Measurements from ENCODE around the gene SH2B3. TPM values are rescaled to one million over a fixed set of nuclear protein-coding genes. Genes with fewer than 3 reads are reported as not detected.

SH2B3 gene
- total and polyA plus RNA-seq, 12 donors: 9.9 to 61.4 (median 38.1) TPM

- H3K27me3 ChIP-seq: peaks cover 0 to 3% (median 0%) of the 10 kb centered on the region in 7 donors
- intact Hi-C loops (cut with DNase I): no loop called here
- no peaks in the 10 kb centered on the region for H3K9me3 ChIP-seq
- ATAC-seq: no peak
- TF ChIP-seq, protein P1, sequence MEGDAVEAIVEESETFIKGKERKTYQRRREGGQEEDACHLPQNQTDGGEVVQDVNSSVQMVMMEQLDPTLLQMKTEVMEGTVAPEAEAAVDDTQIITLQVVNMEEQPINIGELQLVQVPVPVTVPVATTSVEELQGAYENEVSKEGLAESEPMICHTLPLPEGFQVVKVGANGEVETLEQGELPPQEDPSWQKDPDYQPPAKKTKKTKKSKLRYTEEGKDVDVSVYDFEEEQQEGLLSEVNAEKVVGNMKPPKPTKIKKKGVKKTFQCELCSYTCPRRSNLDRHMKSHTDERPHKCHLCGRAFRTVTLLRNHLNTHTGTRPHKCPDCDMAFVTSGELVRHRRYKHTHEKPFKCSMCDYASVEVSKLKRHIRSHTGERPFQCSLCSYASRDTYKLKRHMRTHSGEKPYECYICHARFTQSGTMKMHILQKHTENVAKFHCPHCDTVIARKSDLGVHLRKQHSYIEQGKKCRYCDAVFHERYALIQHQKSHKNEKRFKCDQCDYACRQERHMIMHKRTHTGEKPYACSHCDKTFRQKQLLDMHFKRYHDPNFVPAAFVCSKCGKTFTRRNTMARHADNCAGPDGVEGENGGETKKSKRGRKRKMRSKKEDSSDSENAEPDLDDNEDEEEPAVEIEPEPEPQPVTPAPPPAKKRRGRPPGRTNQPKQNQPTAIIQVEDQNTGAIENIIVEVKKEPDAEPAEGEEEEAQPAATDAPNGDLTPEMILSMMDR (IDR thresholded peaks at IDR 0.05): no peak
- no peaks in the 10 kb centered on the region for H3K36me3 ChIP-seq
- no peak overlapping the region for H3K4me3 ChIP-seq
- WGBS, 2 donors: 93% methylated on average over 9 of the region's 9 CpGs
- H3K4me1 ChIP-seq: peaks cover 0 to 13% (median 0%) of the 10 kb centered on the region in 9 donors
- H3K27ac ChIP-seq: no peak overlapping the region
- no peak for DNase-seq
These were observed 17.9 kb upstream of the SH2B3 start for GRCh38 chr12:111387747-111388323.

DNA sequence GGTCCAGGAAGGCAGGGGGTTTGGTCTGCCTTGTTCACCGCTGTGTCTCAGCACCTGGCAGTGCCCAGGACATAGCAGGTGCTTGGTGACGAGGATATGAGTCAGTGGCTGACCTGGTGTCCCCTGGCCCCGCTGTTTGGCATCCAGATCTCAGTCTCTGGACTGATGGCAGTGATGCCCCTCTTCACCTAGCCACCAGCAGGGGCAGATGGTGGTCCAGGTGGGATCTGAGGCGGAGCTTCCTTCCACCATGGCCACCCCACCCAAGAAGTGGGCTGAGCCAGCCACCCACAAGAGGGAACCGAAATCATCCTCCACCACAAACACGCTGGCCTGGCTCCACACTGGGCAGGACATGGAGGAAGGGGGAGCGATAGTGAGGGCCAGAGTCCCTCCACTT, 16.1 kb upstream of the SH2B3 start:
- no peak for DNase-seq
- 75 to 84% methylated on average over 7 of the region's 7 CpGs for WGBS, 2 donors
- Histone ChIP-seq H3K4me1 (peaks cover 0 to 28% (median 0%) of the 10 kb centered on the region in 9 donors), H3K9me3 (no peaks in the 10 kb centered on the region), H3K27ac (no peak overlapping the region), H3K27me3 (no peaks in the 10 kb centered on the region), H3K4me3 (no peak overlapping the region), H3K36me3 (no peaks in the 10 kb centered on the region)
- TF ChIP-seq, protein P1 (IDR thresholded peaks at IDR 0.05): no peak
- intact Hi-C loops (cut with DNase I): loop anchor here in 8 of 10 donors (10.0 kb wide), 4 partner anchors 135 to 285 kb away; no protein-coding TSS in a partner anchor
- no peak for ATAC-seq

- no peak overlapping the region for H3K27ac ChIP-seq
- no peaks in the 10 kb centered on the region for H3K9me3 ChIP-seq
- intact Hi-C loops (cut with DNase I): loop anchor here in 8 of 10 donors (10.0 kb wide), 4 partner anchors 134 to 284 kb away; no protein-coding TSS in a partner anchor
- 86 to 91% methylated on average over 9 of the region's 9 CpGs for WGBS, 2 donors
- ATAC-seq (no peak), DNase-seq (no peak)
- TF ChIP-seq, protein P1 (IDR thresholded peaks at IDR 0.05): no peak
- H3K27me3 ChIP-seq: no peaks in the 10 kb centered on the region
- peaks cover 0 to 29% (median 0%) of the 10 kb centered on the region in 9 donors for H3K4me1 ChIP-seq
- H3K4me3 ChIP-seq: no peak overlapping the region
- no peaks in the 10 kb centered on the region for H3K36me3 ChIP-seq
These were observed 14.8 kb upstream of the SH2B3 start for GRCh38 chr12:111390910-111391309.

DNA sequence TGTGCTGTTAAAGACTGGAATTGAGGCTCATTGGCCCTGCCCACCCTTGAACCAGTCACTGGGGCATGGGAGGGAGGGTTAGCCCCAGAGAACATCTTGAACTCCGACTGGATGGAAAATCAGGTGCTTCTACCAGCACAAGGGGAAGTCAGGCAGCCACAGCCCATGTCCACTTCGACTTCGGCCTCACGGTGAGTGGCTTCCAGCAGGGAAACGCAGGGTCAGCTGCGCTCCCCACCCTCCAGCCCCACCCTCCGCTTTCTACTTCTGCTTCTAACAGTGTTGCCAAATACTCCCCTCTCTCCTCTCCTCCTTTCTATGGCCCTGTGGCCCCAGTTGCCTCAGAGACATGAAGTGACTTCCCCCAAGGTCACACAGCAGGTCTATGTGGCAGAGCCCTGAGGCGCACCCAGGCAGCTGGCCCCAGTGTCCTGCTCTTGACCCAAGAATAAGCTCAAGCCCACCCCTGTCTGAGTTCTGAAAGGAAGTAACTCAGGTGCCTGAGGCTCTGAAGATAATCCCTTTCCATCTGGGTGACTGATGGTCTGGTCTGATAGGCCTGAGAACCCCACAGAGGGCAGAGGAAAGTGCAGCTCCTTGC, 11.9 kb upstream of the SH2B3 start:
- peak in 4 of 8 donors; percentile 9 to 52 (median 35) for ATAC-seq
- intact Hi-C loops (cut with DNase I): loop anchor here in 8 of 10 donors (10.0 kb wide), 4 partner anchors 131 to 281 kb away; no protein-coding TSS in a partner anchor
- H3K4me1 ChIP-seq: peaks cover 0 to 55% (median 11%) of the 10 kb centered on the region in 9 donors
- H3K4me3 ChIP-seq: no peak overlapping the region
- H3K36me3 ChIP-seq: no peaks in the 10 kb centered on the region
- no peak overlapping the region for H3K27ac ChIP-seq
- no peaks in the 10 kb centered on the region for H3K9me3 ChIP-seq
- no peaks in the 10 kb centered on the region for H3K27me3 ChIP-seq
- peak in 1 of 2 donors; percentile 32 for DNase-seq
- TF ChIP-seq, protein P1 (IDR thresholded peaks at IDR 0.05): no peak
- 78 to 88% methylated on average over 8 of the region's 8 CpGs for WGBS, 2 donors

Data from heart right ventricle (tissue), 16 donors.